H9 (cell line): ENCODE results near the gene SLC23A2. TPM values are rescaled to one million over a fixed set of nuclear protein-coding genes. Genes with fewer than 3 reads are reported as not detected.

Experiments
- DNase-seq: peaks from one replicate; pipeline ENCODE4 v3.0.0-alpha.2; 2017
- H2AFZ ChIP-seq: one replicate; pipeline ENCODE4 v1.6.1; 2013; ENCODE audit warnings: mild to moderate bottlenecking, low read length, control low read depth, moderate library complexity
- H2AK5ac ChIP-seq: 2 replicates; pipeline ENCODE4 v1.6.1; 2013; ENCODE audit warnings: low read length, control low read depth, mixed read lengths; ENCODE audit not compliant: insufficient read length
- H2BK120ac ChIP-seq: one replicate; pipeline ENCODE4 v1.6.1; 2013; ENCODE audit warnings: low read depth, mild to moderate bottlenecking, low read length, control low read depth, inconsistent platforms; ENCODE audit not compliant: poor library complexity, severe bottlenecking
- H2BK12ac ChIP-seq: 2 replicates; pipeline ENCODE4 v1.6.1; 2013; ENCODE audit warnings: low read length, control low read depth, mixed read lengths, low read depth; ENCODE audit not compliant: insufficient read length
- H2BK15ac ChIP-seq: 2 replicates; pipeline ENCODE4 v1.6.1; 2013; ENCODE audit warnings: low read depth, low read length, control low read depth
- H2BK20ac ChIP-seq: one replicate; pipeline ENCODE4 v1.6.1; 2013; ENCODE audit warnings: low read depth, mild to moderate bottlenecking, low read length, control low read depth, inconsistent platforms; ENCODE audit not compliant: poor library complexity, severe bottlenecking
- H2BK5ac ChIP-seq: 2 replicates; pipeline ENCODE4 v1.6.1; 2013; ENCODE audit warnings: low read length, control low read depth, mixed read lengths; ENCODE audit not compliant: insufficient read length
- H3K14ac ChIP-seq: 2 replicates; pipeline ENCODE4 v1.6.1; 2013; ENCODE audit warnings: low read length, control low read depth; ENCODE audit not compliant: insufficient read depth
- H3K18ac ChIP-seq: 2 replicates; pipeline ENCODE4 v1.6.1; 2013; ENCODE audit warnings: low read depth, mild to moderate bottlenecking, mixed read lengths, low read length, control low read depth; ENCODE audit not compliant: insufficient read length
- H3K23ac ChIP-seq: 2 replicates; pipeline ENCODE4 v1.6.1; 2013; ENCODE audit warnings: low read length, control low read depth, mixed read lengths, low read depth; ENCODE audit not compliant: insufficient read length
- H3K23me2 ChIP-seq: 2 replicates; pipeline ENCODE4 v1.6.1; 2013; ENCODE audit warnings: low read depth, mild to moderate bottlenecking, mixed read lengths, low read length, control low read depth; ENCODE audit not compliant: insufficient read length, poor library complexity, severe bottlenecking
- H3K27ac ChIP-seq: 2 replicates; pipeline ENCODE4 v1.5.1; 2013; ENCODE audit warnings: low read length, control low read depth, mixed read lengths, low read depth; ENCODE audit not compliant: insufficient read length
- H3K27me3 ChIP-seq: 2 replicates; pipeline ENCODE4 v1.6.1; 2013; ENCODE audit warnings: low read length, control low read depth, inconsistent platforms; ENCODE audit not compliant: insufficient read depth
- H3K4ac ChIP-seq: 2 replicates; pipeline ENCODE4 v1.6.1; 2013; ENCODE audit warnings: low read depth, mild to moderate bottlenecking, control low read depth, inconsistent platforms, low read length, moderate library complexity
- H3K4me1 ChIP-seq: 2 replicates; pipeline ENCODE4 v1.6.1; 2013; ENCODE audit warnings: low read length, control low read depth, inconsistent platforms; ENCODE audit not compliant: insufficient read depth
- H3K4me2 ChIP-seq: 2 replicates; pipeline ENCODE4 v1.6.1; 2013; ENCODE audit warnings: low read length, control low read depth, mixed read lengths; ENCODE audit not compliant: insufficient read length, insufficient read depth
- H3K56ac ChIP-seq: 2 replicates; pipeline ENCODE4 v1.6.1; 2013; ENCODE audit warnings: low read depth, mild to moderate bottlenecking, mixed read lengths, low read length, control low read depth; ENCODE audit not compliant: insufficient read length
- H3K79me1 ChIP-seq: 2 replicates; pipeline ENCODE4 v1.6.1; 2013; ENCODE audit warnings: low read depth, mild to moderate bottlenecking, moderate library complexity, low read length, control low read depth, inconsistent platforms; ENCODE audit not compliant: insufficient read depth, poor library complexity, severe bottlenecking
- H3K79me2 ChIP-seq: 2 replicates; pipeline ENCODE4 v1.6.1; 2013; ENCODE audit warnings: low read length, control low read depth, inconsistent platforms; ENCODE audit not compliant: insufficient read depth
- H3K9ac ChIP-seq: 2 replicates; pipeline ENCODE4 v1.6.1; 2013; ENCODE audit warnings: low read length, control low read depth, mixed read lengths; ENCODE audit not compliant: insufficient read length; ENCODE audit errors: extremely low read depth
- H3K9me3 ChIP-seq: one replicate; pipeline ENCODE4 v1.6.1; 2013; ENCODE audit warnings: low read depth, low read length, inconsistent platforms; ENCODE audit not compliant: control insufficient read depth
- H3T11ph ChIP-seq: one replicate; pipeline ENCODE4 v1.6.1; 2013; ENCODE audit warnings: mild to moderate bottlenecking, low read length, control low read depth, inconsistent platforms
- H4K20me1 ChIP-seq: one replicate; pipeline ENCODE4 v1.6.1; 2013; ENCODE audit not compliant: control insufficient read depth, insufficient read length, insufficient read depth
- H4K5ac ChIP-seq: 2 replicates; pipeline ENCODE4 v1.6.1; 2013; ENCODE audit warnings: low read depth, mild to moderate bottlenecking, mixed read lengths, low read length, control low read depth; ENCODE audit not compliant: insufficient read length
- H4K8ac ChIP-seq: replicated peaks from 2 replicates; pipeline ENCODE4 v1.6.1; 2013; ENCODE audit warnings: low read length, control low read depth, mixed read lengths, low read depth; ENCODE audit not compliant: insufficient read length
- H4K91ac ChIP-seq: 2 replicates; pipeline ENCODE4 v1.6.1; 2013; ENCODE audit warnings: low read depth, mild to moderate bottlenecking, moderate library complexity, mixed read lengths, low read length, control low read depth; ENCODE audit not compliant: insufficient read length
- H3K27ac Mint-ChIP-seq, 3 experiments: 2 replicates in 2 of 3; 3 replicates in 1 of 3; pipeline ENCODE4 v1.8.0; 2020 to 2021; ENCODE audit warnings: mixed read lengths in 3 of 3, mild to moderate bottlenecking in 1 of 3, moderate library complexity in 1 of 3
- H3K27me3 Mint-ChIP-seq: 2 replicates; pipeline ENCODE4 v1.8.0; 2021; ENCODE audit warnings: low read depth, mild to moderate bottlenecking, moderate library complexity, mixed read lengths
- H3K36me3 Mint-ChIP-seq, 3 experiments: 2 replicates in 2 of 3; 3 replicates in 1 of 3; pipeline ENCODE4 v1.8.0; 2020 to 2021; ENCODE audit warnings: low read depth in 3 of 3, mixed read lengths in 3 of 3; ENCODE audit not compliant: insufficient read depth in 1 of 3
- H3K4me1 Mint-ChIP-seq, 2 experiments: 2 replicates each; pipeline ENCODE4 v1.8.0; 2020; ENCODE audit warnings: mixed read lengths in 2 of 2
- H3K4me3 Mint-ChIP-seq, 2 experiments: 2 replicates in 1 of 2; 3 replicates in 1 of 2; pipeline ENCODE4 v1.8.0; 2020 to 2021; ENCODE audit warnings: mild to moderate bottlenecking in 2 of 2, mixed read lengths in 2 of 2, moderate library complexity in 1 of 2
- H3K9me3 Mint-ChIP-seq, 2 experiments: 2 replicates in 1 of 2; 3 replicates in 1 of 2; pipeline ENCODE4 v1.8.0; 2020; ENCODE audit warnings: mild to moderate bottlenecking in 2 of 2, mixed read lengths in 2 of 2, moderate library complexity in 1 of 2
- CTCF ChIP-seq: fragments of 200-600 bp; sonication (generic); conservative IDR thresholded peaks from 3 replicates; pipeline ENCODE4 v1.8.0; 2021; ENCODE audit warnings: antibody characterized with exemption, mild to moderate bottlenecking
- WGBS: extraction: QIAGEN DNeasy Blood & Tissue Kit; methylation state at CpG from one replicate; pipeline ENCODE4 v1.1.7; 2013; ENCODE audit warnings: missing lambda C conversion rate, low lambda C conversion rate, mixed read lengths; ENCODE audit not compliant: insufficient read length; ENCODE audit errors: extremely low coverage; 5-methylcytosine and 5-hydroxymethylcytosine counted together
- total RNA-seq: library from RNA; stranded (reverse); gene quantifications from 2 replicates; pipeline ENCODE4 v1.2.1, GENCODE V29; 2021

SLC23A2 gene
- total RNA-seq, 1 experiment from 2014 or later: 16.5 TPM

GRCh38 chr20:4809707-4810106 is 191.6 kb downstream of the SLC23A2 start:
- Histone ChIP-seq H3K23ac (no peak overlapping the region), H3K4me2 (no peak overlapping the region), H3K18ac (no peak overlapping the region), H2BK120ac (no peak overlapping the region), H3K79me2 (no peaks in the 10 kb centered on the region), H3K4me1 (no peaks in the 10 kb centered on the region), H3K79me1 (no peaks in the 10 kb centered on the region), H3K56ac (no peak overlapping the region), H3K23me2 (no peaks in the 10 kb centered on the region), H2BK15ac (no peak overlapping the region), H4K91ac (no peak overlapping the region), H4K5ac (no peak overlapping the region), H4K8ac (no peak overlapping the region), H2BK20ac (no peak overlapping the region), H4K20me1 (no peaks in the 10 kb centered on the region), H3K27ac (no peak overlapping the region), H2BK5ac (no peak overlapping the region), H2AFZ (no peak overlapping the region), H3T11ph (no peak overlapping the region), H3K4ac (no peak overlapping the region), H3K27me3 (no peaks in the 10 kb centered on the region), H3K14ac (peak overlapping the region; percentile 43; the same call in 1 of the 2 replicates), H3K9ac (no peak overlapping the region), H2AK5ac (no peak overlapping the region), H3K9me3 (no peaks in the 10 kb centered on the region), H2BK12ac (no peak overlapping the region)
- WGBS: no CpG with 5 or more reads among the region's 8 CpGs
- TF ChIP-seq CTCF: no peak
- H3K9me3 Mint-ChIP-seq: no peaks in the 10 kb centered on the region
- peaks cover 0 to 2% (median 0%) of the 10 kb centered on the region in 3 experiments; a peak in 1 of 7 replicates for H3K36me3 Mint-ChIP-seq
- no peak overlapping the region for H3K4me3 Mint-ChIP-seq
- no peak overlapping the region; a peak in 1 of 7 replicates for H3K27ac Mint-ChIP-seq
- H3K4me1 Mint-ChIP-seq: peaks cover 17 to 25% of the 10 kb centered on the region in 2 experiments
- no peaks in the 10 kb centered on the region for H3K27me3 Mint-ChIP-seq
- no peak for DNase-seq
